ENCODE results near the gene C12orf60. TPM values are rescaled to one million over a fixed set of nuclear protein-coding genes. Genes with fewer than 3 reads are reported as not detected.

Gene C12orf60
- total RNA-seq, 1 experiment from 2014 or later = 14.1 TPM

GRCh38 chr12:14824012-14824634 lies 20.7 kb downstream of the C12orf60 start:
- no peak for DNase-seq (ENCODE audit: low read depth, low spot score)
- in situ Hi-C loops (cut with HindIII; ENCODE audit: low pct_unique_long_range_greater_than_20kb, low sequenced_read_pairs) = no loop called here

- in situ Hi-C loops (cut with HindIII; ENCODE audit: low pct_unique_long_range_greater_than_20kb, low sequenced_read_pairs) = no loop called here
- no peak for DNase-seq (ENCODE audit: low read depth, low spot score)
Measured at GRCh38 chr12:14825256-14825655, 21.8 kb downstream of the C12orf60 start.

- DNase-seq (ENCODE audit: low read depth, low spot score) = no peak
- in situ Hi-C loops (cut with HindIII; ENCODE audit: low pct_unique_long_range_greater_than_20kb, low sequenced_read_pairs) = no loop called here
Measured at GRCh38 chr12:14826491-14826890, 23.0 kb downstream of the C12orf60 start.

- in situ Hi-C loops (cut with HindIII; ENCODE audit: low pct_unique_long_range_greater_than_20kb, low sequenced_read_pairs) = no loop called here
- no peak for DNase-seq (ENCODE audit: low read depth, low spot score)
Measured at GRCh38 chr12:14827043-14827442, 23.6 kb downstream of the C12orf60 start.

- in situ Hi-C loops (cut with HindIII; ENCODE audit: low pct_unique_long_range_greater_than_20kb, low sequenced_read_pairs) = no loop called here
- DNase-seq (ENCODE audit: low read depth, low spot score) = peak; percentile 77
Measured at GRCh38 chr12:14828892-14829291, 25.4 kb downstream of the C12orf60 start.

GRCh38 chr12:14833336-14833735 lies 29.9 kb downstream of the C12orf60 start:
- in situ Hi-C loops (cut with HindIII; ENCODE audit: low pct_unique_long_range_greater_than_20kb, low sequenced_read_pairs) = no loop called here
- no peak for DNase-seq (ENCODE audit: low read depth, low spot score)

GRCh38 chr12:14833952-14834351 lies 30.5 kb downstream of the C12orf60 start:
- in situ Hi-C loops (cut with HindIII; ENCODE audit: low pct_unique_long_range_greater_than_20kb, low sequenced_read_pairs) = no loop called here
- DNase-seq (ENCODE audit: low read depth, low spot score) = no peak

- in situ Hi-C loops (cut with HindIII; ENCODE audit: low pct_unique_long_range_greater_than_20kb, low sequenced_read_pairs) = no loop called here
- DNase-seq (ENCODE audit: low read depth, low spot score) = peak; percentile 26
Measured at GRCh38 chr12:14834509-14834908, 31.0 kb downstream of the C12orf60 start.

- in situ Hi-C loops (cut with HindIII; ENCODE audit: low pct_unique_long_range_greater_than_20kb, low sequenced_read_pairs) = no loop called here
- DNase-seq (ENCODE audit: low read depth, low spot score) = peak; percentile 51
Measured at GRCh38 chr12:14836336-14837210, 33.1 kb downstream of the C12orf60 start.

- no peak for DNase-seq (ENCODE audit: low read depth, low spot score)
- in situ Hi-C loops (cut with HindIII; ENCODE audit: low pct_unique_long_range_greater_than_20kb, low sequenced_read_pairs) = no loop called here
Measured at GRCh38 chr12:14839262-14839661, 35.8 kb downstream of the C12orf60 start.

- in situ Hi-C loops (cut with HindIII; ENCODE audit: low pct_unique_long_range_greater_than_20kb, low sequenced_read_pairs) = no loop called here
- DNase-seq (ENCODE audit: low read depth, low spot score) = no peak
Measured at GRCh38 chr12:14840616-14841015, 37.1 kb downstream of the C12orf60 start.

GRCh38 chr12:14841761-14842160 lies 38.3 kb downstream of the C12orf60 start:
- DNase-seq (ENCODE audit: low read depth, low spot score) = no peak
- in situ Hi-C loops (cut with HindIII; ENCODE audit: low pct_unique_long_range_greater_than_20kb, low sequenced_read_pairs) = no loop called here

- DNase-seq (ENCODE audit: low read depth, low spot score) = no peak
- in situ Hi-C loops (cut with HindIII; ENCODE audit: low pct_unique_long_range_greater_than_20kb, low sequenced_read_pairs) = no loop called here
Measured at GRCh38 chr12:14842315-14842714, 38.8 kb downstream of the C12orf60 start.

GRCh38 chr12:14843425-14843887 lies 40.0 kb downstream of the C12orf60 start, which contains the start of gene ART4:
Gene ART4 (minus strand): TSS chr12:14843526. CDS start chr12:14843113, 413 bp downstream.
- in situ Hi-C loops (cut with HindIII; ENCODE audit: low pct_unique_long_range_greater_than_20kb, low sequenced_read_pairs) = no loop called here
- DNase-seq (ENCODE audit: low read depth, low spot score) = no peak

- DNase-seq (ENCODE audit: low read depth, low spot score) = no peak
- in situ Hi-C loops (cut with HindIII; ENCODE audit: low pct_unique_long_range_greater_than_20kb, low sequenced_read_pairs) = no loop called here
Measured at GRCh38 chr12:14844401-14844800, 40.9 kb downstream of the C12orf60 start.

- in situ Hi-C loops (cut with HindIII; ENCODE audit: low pct_unique_long_range_greater_than_20kb, low sequenced_read_pairs) = no loop called here
- DNase-seq (ENCODE audit: low read depth, low spot score) = peak; percentile 88
Measured at GRCh38 chr12:14845350-14845750, 41.9 kb downstream of the C12orf60 start.

GRCh38 chr12:14846042-14846587 lies 42.6 kb downstream of the C12orf60 start:
- in situ Hi-C loops (cut with HindIII; ENCODE audit: low pct_unique_long_range_greater_than_20kb, low sequenced_read_pairs) = no loop called here
- peak; percentile 68 for DNase-seq (ENCODE audit: low read depth, low spot score)

- in situ Hi-C loops (cut with HindIII; ENCODE audit: low pct_unique_long_range_greater_than_20kb, low sequenced_read_pairs) = no loop called here
- no peak for DNase-seq (ENCODE audit: low read depth, low spot score)
Measured at GRCh38 chr12:14846876-14847580, 43.6 kb downstream of the C12orf60 start.
